Stimulated activated CD4-positive, alpha-beta T cell treated with anti-CD3 and anti-CD28 coated beads, TNF-alpha, amount 100 ng/mL, for 1 hour (primary cell): ENCODE data around the gene ASXL2.
A peak's percentile ranks its signal among the peaks of the same experiment; 100 is the strongest.
"Not testable (repeated sequence)": the region's sequence is repeated elsewhere in the genome, so short reads cannot be mapped to it uniquely, and the experiment has no call there.

Experiments
- DNase-seq, 3 donors: peaks; one replicate each; pipeline ENCODE4 v3.0.0-alpha.2; 2020; ENCODE audit warnings: low read depth in 3 of 3, low spot score in 1 of 3

Gene ASXL2

GRCh38 chr2:25894135-25894830, 16.0 kb upstream of the ASXL2 start:
- DNase-seq = no peak

GRCh38 chr2:25891672-25892071, 13.4 kb upstream of the ASXL2 start:
- no peak for DNase-seq

DNA sequence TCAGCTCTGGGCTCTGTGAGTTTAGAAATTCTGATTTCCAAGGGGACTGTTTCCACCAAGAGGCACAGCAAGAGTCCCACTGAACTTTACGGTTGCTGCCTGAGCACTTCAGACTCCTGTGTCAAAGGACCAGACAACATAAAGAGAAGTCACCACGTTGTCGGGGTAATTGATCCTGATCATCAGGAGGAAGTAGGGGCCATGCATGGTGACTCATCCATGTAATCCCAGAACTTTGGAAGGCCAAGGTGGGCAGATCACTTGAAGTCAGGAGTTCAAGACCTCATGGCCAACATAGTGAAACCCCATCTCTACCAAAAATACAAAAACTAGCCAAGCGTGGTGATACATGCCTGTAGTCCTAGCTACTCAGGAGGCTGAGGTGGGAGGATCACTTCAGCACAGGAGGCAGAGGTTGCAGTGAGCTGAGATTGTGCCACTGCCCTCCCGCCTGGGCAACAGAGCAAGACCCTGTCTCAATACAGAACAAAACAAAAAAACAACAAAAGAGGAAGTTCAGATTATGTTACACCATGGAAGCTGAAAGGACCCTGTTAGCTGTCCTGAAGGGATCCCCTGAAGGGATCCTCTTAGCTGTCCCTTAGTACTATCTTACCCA, 9.4 kb upstream of the ASXL2 start:
- no peak for DNase-seq

- no peak for DNase-seq
These were observed 7.6 kb upstream of the ASXL2 start for GRCh38 chr2:25885933-25886332.

- no peak for DNase-seq
These were observed 3.5 kb upstream of the ASXL2 start for GRCh38 chr2:25881764-25882163.

- DNase-seq = no peak
These were observed 945 bp upstream of the ASXL2 start for GRCh38 chr2:25879133-25879730.

DNA sequence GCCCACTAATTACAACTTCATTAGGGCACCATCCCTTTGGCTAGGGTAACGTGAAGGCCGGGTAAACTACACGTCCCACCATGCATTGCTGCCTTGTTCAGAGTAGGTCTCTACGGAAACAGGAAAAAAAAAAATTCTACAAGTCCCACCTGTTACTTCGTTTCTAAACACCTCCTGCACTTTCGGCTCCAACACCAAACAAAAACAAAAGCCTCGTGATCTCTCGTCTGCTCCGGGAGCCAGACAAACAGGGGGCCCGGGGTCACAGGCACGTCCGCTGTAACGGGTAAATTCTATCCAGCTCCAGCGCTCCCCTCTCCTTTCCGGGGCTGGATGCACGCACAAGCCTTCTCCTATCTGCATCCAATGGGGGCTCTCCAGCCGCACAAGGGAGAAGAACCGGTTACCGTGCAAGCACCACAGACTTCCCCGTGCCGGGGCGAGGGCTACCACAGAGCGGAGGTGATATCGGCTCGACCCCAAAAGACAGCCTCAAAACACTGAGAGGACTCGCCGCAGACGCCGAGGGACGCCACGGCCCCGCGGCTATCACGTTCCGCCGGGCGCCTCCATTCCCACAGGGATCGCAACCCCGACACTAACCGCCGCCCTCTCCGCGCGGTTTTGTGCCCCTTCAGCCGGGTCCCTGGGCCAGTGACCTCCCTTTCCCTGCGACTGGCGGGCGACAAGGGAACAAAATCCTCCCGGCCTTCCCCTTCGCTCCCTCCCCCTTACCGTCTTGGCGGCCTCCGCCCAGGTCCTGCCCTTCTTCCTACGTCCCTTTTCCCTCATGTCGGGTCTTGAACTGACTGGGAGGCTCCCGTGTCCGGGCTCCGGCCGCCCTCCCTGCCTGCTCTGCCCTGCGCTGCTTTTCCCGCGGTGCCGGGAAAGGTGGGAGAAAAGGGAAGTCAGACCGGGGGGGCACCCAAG, 591 bp downstream of the ASXL2 start:
- peak; percentile 2 to 24 (median 14) for DNase-seq

DNA sequence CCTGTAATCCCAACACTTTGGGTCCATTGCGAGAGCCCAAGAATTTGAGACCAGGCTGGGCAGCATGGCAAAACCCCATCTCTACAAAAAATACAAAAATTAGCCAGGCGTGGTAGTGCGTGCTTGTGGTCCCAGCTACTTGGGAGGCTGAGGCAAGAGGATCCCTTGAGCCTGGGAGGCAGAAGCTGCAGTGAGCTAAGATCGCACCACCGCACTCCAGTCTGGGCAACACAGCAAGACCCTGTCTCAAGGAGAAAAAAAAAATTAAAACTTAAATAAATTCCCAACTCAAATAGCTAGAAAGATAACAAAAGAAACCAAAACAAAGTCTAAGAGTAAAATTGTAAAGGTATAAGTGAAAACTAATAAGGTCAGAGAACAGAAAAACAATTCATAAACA, 6.2 kb downstream of the ASXL2 start:
- no peak for DNase-seq

DNA sequence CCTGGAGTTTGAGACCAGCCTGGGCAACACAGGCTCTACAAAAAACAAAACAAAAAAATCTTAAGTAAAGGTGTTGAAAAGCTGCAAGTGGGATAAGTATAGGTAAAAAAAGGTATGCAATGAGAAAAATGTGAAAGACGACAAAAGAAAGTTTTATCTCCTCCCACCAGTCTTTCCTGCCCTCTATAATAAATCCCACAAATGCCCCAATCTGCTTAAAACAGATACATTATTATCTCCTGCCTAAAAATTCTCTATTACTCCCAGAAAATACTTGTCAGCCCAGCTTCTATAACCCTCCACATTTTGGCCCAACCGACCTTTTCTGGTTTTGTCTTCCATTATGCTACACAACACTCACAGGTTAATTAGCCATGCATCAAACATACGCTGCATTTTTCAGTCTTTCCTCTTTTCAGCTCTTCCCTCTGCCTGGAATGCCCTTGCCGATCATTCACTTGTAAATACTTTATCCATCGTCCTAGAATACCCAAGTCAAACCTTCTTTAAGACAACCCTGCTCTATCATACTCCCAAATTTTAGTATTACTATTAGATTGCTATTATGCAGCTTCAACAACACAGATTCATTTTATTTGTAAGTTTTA, 10.8 kb downstream of the ASXL2 start:
- no peak for DNase-seq

DNA sequence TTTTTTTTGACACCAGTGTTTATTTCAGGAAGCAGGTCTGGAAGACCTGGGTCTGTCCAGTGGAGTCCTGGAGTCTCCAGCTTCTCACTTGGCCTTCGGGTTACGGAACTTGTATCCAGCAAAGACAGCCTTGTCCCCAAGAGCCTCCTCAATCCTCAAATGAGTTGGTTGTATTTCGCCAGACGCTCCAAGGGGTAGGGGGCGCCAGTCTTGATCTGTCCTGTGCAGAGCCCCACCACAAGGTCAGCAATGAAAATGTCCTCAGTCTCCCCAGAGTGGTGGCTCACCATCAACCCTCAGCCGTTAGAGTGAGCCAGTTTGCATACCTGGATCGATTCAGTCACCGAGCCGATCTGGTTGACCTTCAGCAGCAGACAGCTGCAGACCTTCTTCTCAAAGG, 21.9 kb downstream of the ASXL2 start:
- no peak for DNase-seq

GRCh38 chr2:25855065-25855464, 23.2 kb downstream of the ASXL2 start:
- DNase-seq = no peak

DNA sequence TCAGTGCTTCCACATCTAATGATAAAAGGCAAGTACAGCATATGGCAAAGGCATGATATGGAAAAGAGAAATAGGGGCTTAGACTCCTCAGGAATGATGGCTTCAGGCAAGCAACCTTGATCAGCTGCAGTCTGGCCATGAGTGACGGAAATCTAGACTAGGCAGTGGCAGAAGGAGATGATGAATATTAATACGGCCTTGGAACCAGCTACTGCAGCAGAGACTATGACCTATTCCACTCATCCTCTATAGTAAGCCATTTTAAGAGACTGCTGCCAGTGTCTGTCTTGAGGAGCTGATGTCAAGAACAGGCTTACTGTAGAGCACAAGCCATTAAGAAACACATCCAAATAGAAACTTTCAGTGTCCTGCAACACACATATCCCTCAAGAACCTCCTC, 23.7 kb downstream of the ASXL2 start:
- DNase-seq = no peak

DNA sequence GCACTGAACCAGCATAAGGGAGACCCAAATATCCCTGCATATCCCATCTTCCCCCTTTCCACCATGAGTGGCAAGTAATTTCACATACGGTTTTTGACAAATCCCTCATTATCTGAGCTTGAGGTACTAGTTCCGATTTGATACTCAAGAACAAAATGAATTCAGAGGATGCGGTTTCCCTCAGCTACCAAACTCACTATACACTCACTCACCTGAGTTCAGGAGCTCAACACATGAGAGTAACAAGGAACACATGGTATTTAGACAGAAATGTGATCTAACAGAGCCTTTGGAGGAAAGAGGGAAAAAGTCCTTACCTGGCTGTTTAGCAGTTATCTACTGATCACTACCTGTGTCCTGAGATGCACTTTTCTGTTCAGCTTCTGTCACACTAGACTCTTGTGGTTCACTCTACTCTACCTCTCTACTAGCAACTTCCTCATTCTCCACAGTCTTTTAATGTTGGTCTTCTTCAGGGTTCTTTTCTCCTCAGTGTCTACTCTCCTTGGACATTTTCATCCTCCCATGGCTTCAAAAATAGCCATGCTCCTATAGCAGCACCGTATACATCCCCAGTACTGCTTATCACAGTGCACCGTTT, 25.1 kb downstream of the ASXL2 start:
- no peak for DNase-seq

DNA sequence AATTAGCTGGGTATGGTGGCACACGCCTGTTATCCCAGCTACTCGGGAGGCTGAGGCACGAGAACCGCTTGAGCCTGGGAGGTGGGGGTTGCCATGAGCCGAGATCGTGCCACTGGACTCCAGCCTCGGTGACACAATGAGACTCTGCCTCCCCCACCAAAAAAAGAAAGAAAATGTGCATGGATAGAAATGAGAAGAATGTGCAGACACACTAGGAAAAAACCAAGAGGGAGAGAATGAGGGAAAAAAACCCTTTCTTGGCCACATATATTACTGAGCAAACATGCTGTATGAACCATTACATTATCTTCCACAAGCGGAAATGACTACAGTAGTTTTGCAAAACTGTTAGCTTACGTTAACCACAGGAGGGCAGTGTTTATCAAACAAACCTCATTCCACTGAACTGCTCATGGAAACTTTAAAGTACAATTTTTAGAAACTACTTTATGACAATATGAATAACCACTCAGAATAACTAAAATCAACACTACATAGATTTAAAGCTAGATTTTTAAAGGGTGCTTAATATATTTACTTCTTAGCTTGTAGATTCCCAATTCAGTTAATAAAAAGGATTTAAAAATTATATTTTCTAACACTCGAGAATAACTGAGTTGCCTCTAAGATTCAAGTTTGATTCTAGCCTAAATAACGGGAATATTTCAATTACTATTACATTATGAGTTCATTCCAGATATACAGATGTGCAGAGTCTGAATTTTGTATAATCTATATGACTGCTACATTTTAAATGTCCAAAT, 26.4 kb downstream of the ASXL2 start:
- peak in 2 of 3 donors; percentile 3 to 13 for DNase-seq

DNA sequence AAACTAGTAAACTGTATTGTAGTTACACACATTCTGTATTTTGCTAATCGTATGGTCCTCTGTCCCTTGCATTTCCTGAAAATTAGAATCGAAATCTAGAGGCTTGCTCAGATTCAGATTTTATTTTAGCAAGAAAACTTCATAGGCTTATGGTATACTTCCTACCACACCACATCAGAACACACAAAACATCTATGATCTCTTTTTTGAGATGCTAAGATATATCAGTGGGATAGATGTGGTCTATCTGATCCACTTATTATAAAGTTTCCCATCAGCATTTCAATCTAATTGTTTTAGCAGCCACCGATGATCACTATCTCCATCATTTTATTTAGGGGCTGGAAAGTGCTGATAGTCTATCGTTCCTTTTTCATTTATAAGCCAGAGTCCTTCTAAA, 27.9 kb downstream of the ASXL2 start:
- DNase-seq = not testable (repeated sequence)

DNA sequence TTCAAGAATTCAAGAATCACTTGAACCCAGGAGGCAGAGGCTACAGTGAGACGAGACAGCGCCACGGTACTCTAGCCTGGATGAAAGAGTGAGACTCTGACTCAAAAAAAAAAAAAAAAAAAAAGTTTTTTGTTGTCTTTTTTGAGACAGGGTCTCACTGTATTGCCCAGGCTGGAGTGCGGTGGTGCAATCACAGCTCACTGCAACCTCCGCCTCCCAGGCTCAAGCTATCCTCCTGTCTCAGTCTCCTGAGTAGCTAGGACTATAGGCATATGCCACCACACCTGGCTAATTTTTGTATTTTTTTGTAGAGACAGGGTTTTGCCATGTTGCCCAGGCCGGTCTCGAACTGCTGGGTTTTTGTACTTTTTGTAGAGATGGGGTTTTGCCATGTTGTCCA, 28.9 kb downstream of the ASXL2 start:
- not testable (repeated sequence) for DNase-seq

DNA sequence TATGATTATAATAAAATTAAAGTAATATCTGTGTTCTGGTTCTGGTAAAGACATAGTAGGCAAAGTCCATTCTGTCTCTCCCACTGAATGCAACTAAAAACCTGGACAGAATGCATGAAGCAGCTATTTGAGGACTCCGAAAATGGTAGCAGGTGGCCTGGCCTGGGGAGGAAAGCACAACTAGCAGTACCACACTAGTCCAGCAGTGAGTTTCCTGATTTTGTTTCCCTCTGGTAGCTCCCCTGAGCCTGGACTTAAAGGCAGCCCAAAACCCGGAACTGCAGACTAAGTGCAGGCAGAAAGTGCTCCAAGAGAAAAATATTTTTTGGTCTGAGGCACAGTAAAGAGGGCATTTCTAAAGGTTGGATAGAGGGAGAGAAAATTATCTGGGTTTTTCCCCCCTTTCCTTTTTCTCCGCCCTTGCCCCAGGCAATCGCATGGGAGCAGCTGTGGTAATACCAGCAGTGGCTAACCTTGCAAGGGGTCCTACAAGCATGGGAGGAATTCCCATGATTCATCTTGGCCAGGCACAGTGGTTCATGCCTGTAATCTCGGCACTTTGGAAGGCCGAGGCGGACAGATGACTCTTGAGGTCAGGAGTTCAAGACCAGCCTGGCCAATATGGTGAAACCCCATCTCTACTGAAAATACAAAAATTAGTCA, 32.3 kb downstream of the ASXL2 start:
- no peak for DNase-seq

DNA sequence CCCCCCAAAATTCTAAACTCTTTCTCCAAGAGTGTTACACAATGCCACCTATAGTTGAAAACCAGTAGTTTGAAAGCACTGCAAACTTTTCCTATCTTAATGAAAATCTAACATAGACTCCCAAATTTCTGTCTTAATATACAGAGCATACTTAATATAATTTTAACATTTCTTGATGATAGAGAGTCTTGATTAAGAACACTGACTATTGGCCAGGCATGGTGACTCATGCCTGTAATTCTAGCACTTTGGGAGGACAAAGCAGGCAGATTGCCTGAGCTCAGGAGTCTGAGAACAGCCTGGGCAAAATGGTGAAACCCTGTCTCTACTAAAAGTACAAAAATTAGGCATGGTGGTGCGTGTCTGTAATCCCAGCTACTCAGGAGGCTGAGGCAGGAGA, 34.2 kb downstream of the ASXL2 start:
- no peak for DNase-seq

DNA sequence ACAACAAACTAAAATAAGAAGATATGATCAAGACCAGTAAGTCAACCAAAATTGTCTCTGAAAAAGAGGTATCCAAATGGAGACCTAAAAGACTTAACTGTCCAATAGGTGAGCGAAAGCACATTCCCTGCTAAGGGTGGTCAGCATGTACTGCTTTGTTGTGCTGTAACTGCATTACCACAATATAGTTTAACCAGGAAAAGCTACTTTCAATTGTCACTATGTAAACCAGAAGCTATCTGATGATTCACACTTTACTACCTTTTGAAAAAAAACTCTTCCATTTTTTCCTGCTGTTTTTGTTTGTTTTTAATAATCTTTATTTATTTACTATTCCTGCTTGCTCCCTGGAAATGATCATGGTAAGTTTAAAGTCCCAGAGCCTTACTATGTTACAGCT, 36.1 kb downstream of the ASXL2 start:
- no peak for DNase-seq
